GM10847 (cell line): ENCODE results near the gene SGPL1.

Source experiments
- POLR2A ChIP-seq: IDR thresholded peaks from 2 replicates; pipeline ENCODE4 v1.6.1; 2011; ENCODE audit not compliant: insufficient read length; ENCODE audit errors: extremely low read depth

The SGPL1 gene

GRCh38 chr10:70908406-70909296, 92.9 kb downstream of the SGPL1 start:
- TF ChIP-seq POLR2A = no peak

- TF ChIP-seq POLR2A = no peak
These were observed 93.7 kb downstream of the SGPL1 start for GRCh38 chr10:70909326-70909935.

- TF ChIP-seq POLR2A = no peak
These were observed 95.0 kb downstream of the SGPL1 start for GRCh38 chr10:70910486-70911341.

- no peak for TF ChIP-seq POLR2A
These were observed 95.6 kb downstream of the SGPL1 start for GRCh38 chr10:70911386-70911785.

- no peak for TF ChIP-seq POLR2A
These were observed 96.8 kb downstream of the SGPL1 start for GRCh38 chr10:70912556-70912955.

- no peak for TF ChIP-seq POLR2A
These were observed 97.6 kb downstream of the SGPL1 start for GRCh38 chr10:70913191-70913892.

GRCh38 chr10:70913893-70914240, 98.1 kb downstream of the SGPL1 start:
- no peak for TF ChIP-seq POLR2A

GRCh38 chr10:70914316-70914864, 98.6 kb downstream of the SGPL1 start:
- TF ChIP-seq POLR2A = no peak

- TF ChIP-seq POLR2A = no peak
These were observed 99.5 kb downstream of the SGPL1 start for GRCh38 chr10:70915206-70915605.

GRCh38 chr10:70915806-70916205, 100.1 kb downstream of the SGPL1 start:
- TF ChIP-seq POLR2A = no peak

GRCh38 chr10:70916241-70916640, 100.5 kb downstream of the SGPL1 start:
- no peak for TF ChIP-seq POLR2A

GRCh38 chr10:70917226-70917625, 101.5 kb downstream of the SGPL1 start:
- no peak for TF ChIP-seq POLR2A

GRCh38 chr10:70917635-70918034, 101.9 kb downstream of the SGPL1 start:
- TF ChIP-seq POLR2A = no peak

- no peak for TF ChIP-seq POLR2A
These were observed 103.2 kb downstream of the SGPL1 start for GRCh38 chr10:70918851-70919530.
